ENCODE data around the gene FAM234A. TPM values are rescaled to one million over a fixed set of nuclear protein-coding genes. Genes with fewer than 3 reads are reported as not detected.

FAM234A gene
- total RNA-seq, 1 experiment from 2014 or later: 94.9 TPM

DNA sequence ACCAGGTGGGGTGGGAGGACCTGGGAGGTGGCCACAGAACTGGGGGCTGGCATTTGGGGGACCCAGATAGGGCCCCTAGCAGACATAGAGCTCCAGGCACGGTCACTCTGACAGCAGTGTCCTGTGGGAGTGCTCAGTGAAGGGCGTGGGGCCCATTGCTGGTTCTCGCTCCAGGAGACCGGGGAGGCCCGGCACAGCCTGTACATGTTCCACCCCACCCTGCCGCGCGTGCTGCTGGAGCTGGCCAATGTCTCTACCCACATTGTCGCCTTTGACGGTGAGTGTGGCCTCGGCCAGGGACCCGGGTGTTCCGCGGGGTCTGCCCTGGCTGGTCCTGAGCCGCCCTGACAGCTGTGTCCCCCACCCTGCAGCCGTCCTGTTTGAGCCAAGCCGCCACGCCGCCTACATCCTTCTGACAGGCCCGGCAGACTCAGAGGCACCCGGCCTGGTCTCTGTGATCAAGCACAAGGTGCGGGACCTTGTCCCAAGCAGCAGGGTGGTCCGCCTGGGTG is 29.9 kb downstream of the FAM234A start:
- no peak overlapping the region for H3K4me3 Mint-ChIP-seq
- TF ChIP-seq, protein P1, sequence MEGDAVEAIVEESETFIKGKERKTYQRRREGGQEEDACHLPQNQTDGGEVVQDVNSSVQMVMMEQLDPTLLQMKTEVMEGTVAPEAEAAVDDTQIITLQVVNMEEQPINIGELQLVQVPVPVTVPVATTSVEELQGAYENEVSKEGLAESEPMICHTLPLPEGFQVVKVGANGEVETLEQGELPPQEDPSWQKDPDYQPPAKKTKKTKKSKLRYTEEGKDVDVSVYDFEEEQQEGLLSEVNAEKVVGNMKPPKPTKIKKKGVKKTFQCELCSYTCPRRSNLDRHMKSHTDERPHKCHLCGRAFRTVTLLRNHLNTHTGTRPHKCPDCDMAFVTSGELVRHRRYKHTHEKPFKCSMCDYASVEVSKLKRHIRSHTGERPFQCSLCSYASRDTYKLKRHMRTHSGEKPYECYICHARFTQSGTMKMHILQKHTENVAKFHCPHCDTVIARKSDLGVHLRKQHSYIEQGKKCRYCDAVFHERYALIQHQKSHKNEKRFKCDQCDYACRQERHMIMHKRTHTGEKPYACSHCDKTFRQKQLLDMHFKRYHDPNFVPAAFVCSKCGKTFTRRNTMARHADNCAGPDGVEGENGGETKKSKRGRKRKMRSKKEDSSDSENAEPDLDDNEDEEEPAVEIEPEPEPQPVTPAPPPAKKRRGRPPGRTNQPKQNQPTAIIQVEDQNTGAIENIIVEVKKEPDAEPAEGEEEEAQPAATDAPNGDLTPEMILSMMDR (conservative IDR thresholded peaks at IDR 0.05): no peak
- H3K79me1 ChIP-seq (ENCODE audit: insufficient read depth, low read depth, low read length, poor library complexity, severe bottlenecking): no peaks in the 10 kb centered on the region

More for the DNA sequence above, 29.9 kb downstream of the FAM234A start:
- H3K4me2 ChIP-seq (ENCODE audit: insufficient read depth, insufficient read length, low read length): no peak overlapping the region
- no CpG with 5 or more reads among the region's 23 CpGs for WGBS (ENCODE audit: extremely low coverage, insufficient read length, low lambda C conversion rate)
- no peak for DNase-seq
- no peak overlapping the region for H2BK12ac ChIP-seq (ENCODE audit: insufficient read length, low read depth, low read length)
- H3K79me2 ChIP-seq (ENCODE audit: insufficient read depth, low read length): no peaks in the 10 kb centered on the region
- H2BK5ac ChIP-seq (ENCODE audit: insufficient read length, low read length): no peak overlapping the region
- no peak overlapping the region for H3K27ac ChIP-seq (ENCODE audit: insufficient read length, low read depth, low read length)
- no peak overlapping the region for H2BK15ac ChIP-seq (ENCODE audit: low read depth, low read length)
- H3K4me1 ChIP-seq (ENCODE audit: insufficient read depth, low read length): no peaks in the 10 kb centered on the region
- no peak overlapping the region for H3K27ac Mint-ChIP-seq
- H2AK5ac ChIP-seq (ENCODE audit: insufficient read length, low read length): no peak overlapping the region
- no peaks in the 10 kb centered on the region for H3K27me3 ChIP-seq (ENCODE audit: insufficient read depth, low read length)
- peaks cover 8 to 40% (median 20%) of the 10 kb centered on the region in 3 experiments; a peak in 6 of 7 replicates for H3K36me3 Mint-ChIP-seq (ENCODE audit: insufficient read depth in 1 of 3, low read depth in 3 of 3)
- H2AFZ ChIP-seq (ENCODE audit: low read length): no peak overlapping the region
- no peaks in the 10 kb centered on the region for H4K20me1 ChIP-seq (ENCODE audit: control insufficient read depth, insufficient read depth, insufficient read length)
- H2BK120ac ChIP-seq (ENCODE audit: low read depth, low read length, poor library complexity, severe bottlenecking): no peak overlapping the region
- no peak overlapping the region for H4K91ac ChIP-seq (ENCODE audit: insufficient read length, low read depth, low read length)
- no peak overlapping the region for H2BK20ac ChIP-seq (ENCODE audit: low read depth, low read length, poor library complexity, severe bottlenecking)
- H3K27me3 Mint-ChIP-seq (ENCODE audit: low read depth): no peaks in the 10 kb centered on the region
- H3K18ac ChIP-seq (ENCODE audit: insufficient read length, low read depth, low read length): no peak overlapping the region
- no peaks in the 10 kb centered on the region for H3K9me3 Mint-ChIP-seq
- no peak overlapping the region for H3K14ac ChIP-seq (ENCODE audit: insufficient read depth, low read length)
- H3K56ac ChIP-seq (ENCODE audit: insufficient read length, low read depth, low read length): no peak overlapping the region
- H3K9me3 ChIP-seq (ENCODE audit: control insufficient read depth, low read depth, low read length): no peaks in the 10 kb centered on the region
- no peak overlapping the region for H4K5ac ChIP-seq (ENCODE audit: insufficient read length, low read depth, low read length)
- no peak overlapping the region for H3K23ac ChIP-seq (ENCODE audit: insufficient read length, low read depth, low read length)
- no peaks in the 10 kb centered on the region for H3K23me2 ChIP-seq (ENCODE audit: insufficient read length, low read depth, low read length, poor library complexity, severe bottlenecking)
- H3K9ac ChIP-seq (ENCODE audit: extremely low read depth, insufficient read length, low read length): no peak overlapping the region
- no peak overlapping the region for H4K8ac ChIP-seq (replicated peaks; ENCODE audit: insufficient read length, low read depth, low read length)
- H3K4ac ChIP-seq (ENCODE audit: low read depth, low read length): no peak overlapping the region
- peaks cover 0 to 6% of the 10 kb centered on the region in 2 experiments; a peak in 1 of 4 replicates for H3K4me1 Mint-ChIP-seq
- no peak overlapping the region for H3T11ph ChIP-seq (ENCODE audit: low read length)

Measured in H9 (cell line).